AG09309 (cell line): Measurements from ENCODE around the gene POLD4.

Experiments
- DNase-seq: peaks from one replicate; pipeline ENCODE4 v3.0.0-alpha.2; 2010; ENCODE audit warnings: low read depth
- H3K4me3 ChIP-seq: 2 replicates; pipeline ENCODE4 v1.5.1; 2011; ENCODE audit warnings: mild to moderate bottlenecking, low read depth, low read length, moderate library complexity; ENCODE audit not compliant: control insufficient read depth
- CTCF ChIP-seq: IDR thresholded peaks from 2 replicates; pipeline ENCODE4 v1.5.1; 2011; ENCODE audit warnings: mild to moderate bottlenecking, low read depth, low read length, inconsistent platforms; ENCODE audit not compliant: insufficient read depth, control insufficient read depth; ENCODE audit errors: missing control alignments

Gene POLD4

GRCh38 chr11:67344264-67344663, 9.1 kb downstream of the POLD4 start:
- TF ChIP-seq CTCF: no peak
- no peak overlapping the region for H3K4me3 ChIP-seq
- no peak for DNase-seq

GRCh38 chr11:67337257-67337656, 16.1 kb downstream of the POLD4 start:
- no peak for DNase-seq
- H3K4me3 ChIP-seq: no peak overlapping the region
- no peak for TF ChIP-seq CTCF

GRCh38 chr11:67332081-67332691, 21.2 kb downstream of the POLD4 start:
- DNase-seq: no peak
- no peak for TF ChIP-seq CTCF
- no peak overlapping the region for H3K4me3 ChIP-seq

GRCh38 chr11:67323526-67323925, 29.8 kb downstream of the POLD4 start:
- H3K4me3 ChIP-seq: no peak overlapping the region
- no peak for DNase-seq
- no peak for TF ChIP-seq CTCF

- no peak for TF ChIP-seq CTCF
These were observed 31.3 kb downstream of the POLD4 start for GRCh38 chr11:67322049-67322448.

GRCh38 chr11:67321313-67321871, 32.0 kb downstream of the POLD4 start:
- no peak overlapping the region for H3K4me3 ChIP-seq
- TF ChIP-seq CTCF: no peak
- DNase-seq: no peak

More at GRCh38 chr11:67322049-67322448, 31.3 kb downstream of the POLD4 start:
- DNase-seq: no peak
- H3K4me3 ChIP-seq: no peak overlapping the region

- TF ChIP-seq CTCF: no peak
- no peak for DNase-seq
- no peak overlapping the region for H3K4me3 ChIP-seq
These were observed 32.7 kb downstream of the POLD4 start for GRCh38 chr11:67320691-67321090.
